T-cell (primary cell): ENCODE results near the gene CDHR1. TPM values are rescaled to one million over a fixed set of nuclear protein-coding genes. Genes with fewer than 3 reads are reported as not detected.
"Not testable (repeated sequence)": the region's sequence is repeated elsewhere in the genome, so short reads cannot be mapped to it uniquely, and the experiment has no call there.

Experiments
- ATAC-seq, 4 experiments: fragments of 200-7000 bp in 3 of 4; fragments of 150-1000 bp in 1 of 4; cut with Tn5 transposase; replicated peaks in 1 of 4; 1 replicate in 3 of 4; 2 replicates in 1 of 4; pipeline ENCODE4 v1.10.0; 2021; ENCODE audit warnings: moderate library complexity in 3 of 4, mild to moderate bottlenecking in 2 of 4, moderate number of reproducible peaks in 1 of 4
- CTCF ChIA-PET, 2 donors: fragments of 300-600 bp; sonication (Branson Sonifier 250); formaldehyde crosslinking; loops; one replicate each; lab custom pipeline; 2022; ENCODE audit warnings: antibody characterized with exemption in 2 of 2; lab: Charles Lee
- POLR2A ChIA-PET, 2 donors: fragments of 300-600 bp; sonication (Branson Sonifier 250); formaldehyde crosslinking; loops; one replicate each; lab custom pipeline; 2022; ENCODE audit warnings: antibody characterized with exemption in 2 of 2; lab: Charles Lee
- DNase-seq, 35 experiments: peaks; one replicate each; pipeline versions ENCODE4 v3.0.0 to v3.0.0-alpha.2; 2013 to 2023
- H3K27ac ChIP-seq: one replicate; pipeline ENCODE4 v1.5.1; 2013; ENCODE audit warnings: low read length
- H3K27me3 ChIP-seq, 2 experiments: replicated peaks in 1 of 2; 1 replicate in 1 of 2; 2 replicates in 1 of 2; pipeline versions ENCODE4 v1.6.1 to v1.7.0; 2013; ENCODE audit warnings: low read length in 1 of 2, mixed read lengths in 1 of 2; ENCODE audit not compliant: control insufficient read depth in 2 of 2, insufficient read depth in 2 of 2; ENCODE audit errors: extremely low read depth in 1 of 2
- H3K36me3 ChIP-seq, 2 donors: 1 replicate in 1 of 2; 2 replicates in 1 of 2; pipeline versions ENCODE4 v1.6.1 to v1.7.0; 2013; ENCODE audit warnings: low read length in 1 of 2; ENCODE audit not compliant: control insufficient read depth in 2 of 2, insufficient read depth in 1 of 2; ENCODE audit errors: extremely low read depth in 1 of 2
- H3K4me1 ChIP-seq, 2 experiments: 1 replicate in 1 of 2; 2 replicates in 1 of 2; pipeline versions ENCODE4 v1.6.1 to v1.7.0; 2013; ENCODE audit warnings: low read length in 2 of 2, mixed read lengths in 1 of 2; ENCODE audit not compliant: insufficient read depth in 2 of 2, control insufficient read depth in 1 of 2; ENCODE audit errors: extremely low read depth in 1 of 2
- H3K4me3 ChIP-seq, 2 donors: 1 replicate in 1 of 2; 2 replicates in 1 of 2; pipeline versions ENCODE4 v1.5.1 to v1.7.0; 2013; ENCODE audit warnings: mild to moderate bottlenecking in 2 of 2, low read length in 1 of 2, moderate library complexity in 1 of 2; ENCODE audit not compliant: control insufficient read depth in 1 of 2; ENCODE audit errors: extremely low read depth in 1 of 2
- H3K9me3 ChIP-seq: 2 replicates; pipeline ENCODE4 v1.7.0; 2013
- H3K27ac Mint-ChIP-seq, 2 donors: one replicate each; pipeline ENCODE4 v1.8.0; 2020 to 2021; ENCODE audit warnings: mild to moderate bottlenecking in 2 of 2, mixed read lengths in 2 of 2
- H3K27me3 Mint-ChIP-seq, 2 donors: one replicate each; pipeline ENCODE4 v1.8.0; 2021 to 2022; ENCODE audit warnings: mixed read lengths in 2 of 2
- H3K36me3 Mint-ChIP-seq: one replicate; pipeline ENCODE4 v1.8.0; 2021; ENCODE audit warnings: mixed read lengths
- H3K4me1 Mint-ChIP-seq, 3 donors: one replicate each; pipeline ENCODE4 v1.8.0; 2020 to 2022; ENCODE audit warnings: mixed read lengths in 3 of 3, mild to moderate bottlenecking in 1 of 3
- H3K4me3 Mint-ChIP-seq, 3 donors: one replicate each; pipeline ENCODE4 v1.8.0; 2020 to 2022; ENCODE audit warnings: mild to moderate bottlenecking in 3 of 3, mixed read lengths in 3 of 3, moderate library complexity in 3 of 3
- H3K9me3 Mint-ChIP-seq, 3 donors: one replicate each; pipeline ENCODE4 v1.8.0; 2020 to 2022; ENCODE audit warnings: mixed read lengths in 3 of 3
- WGBS: methylation state at CpG from one replicate; pipeline ENCODE4 v1.1.5; 2013; ENCODE audit warnings: missing lambda C conversion rate; ENCODE audit not compliant: insufficient coverage; 5-methylcytosine and 5-hydroxymethylcytosine counted together
- total RNA-seq, 35 experiments: library from RNA in 6 of 35; stranded (reverse) in 6 of 35; fragments of 120-200 nt in 1 of 35; gene quantifications; one replicate each; pipeline versions ENCODE4 v1.2.1 to v1.2.4 and lab custom pipeline; 2013 to 2026

Gene CDHR1
- total RNA-seq, 5 donors from 2014 or later (not counting 1 experiment from before 2014, with no cell fraction given) = 0.41 to 2.1 (median 1.1) TPM

GRCh38 chr10:84171700-84172466, 22.5 kb upstream of the CDHR1 start:
- H3K27ac ChIP-seq, DNase-seq: not testable (repeated sequence)
- 90% methylated on average over 14 of the region's 21 CpGs for WGBS

GRCh38 chr10:84172467-84173356, 21.6 kb upstream of the CDHR1 start:
- no peak for ATAC-seq
- Mint-ChIP-seq H3K4me1 (peaks cover 0 to 10% (median 7%) of the 10 kb centered on the region in 3 donors), H3K9me3 (no peaks in the 10 kb centered on the region), H3K4me3 (no peak overlapping the region), H3K27ac (no peak overlapping the region), H3K36me3 (no peaks in the 10 kb centered on the region), H3K27me3 (no peaks in the 10 kb centered on the region)
- H3K36me3 ChIP-seq = no peaks in the 10 kb centered on the region
- H3K4me3 ChIP-seq = no peak overlapping the region
- peaks cover 23 to 27% of the 10 kb centered on the region in 2 experiments for H3K4me1 ChIP-seq
- DNase-seq = peak in 2 of 35 experiments; percentile 3 to 12
- 86% methylated on average over 8 of the region's 9 CpGs for WGBS
- no peaks in the 10 kb centered on the region for H3K9me3 ChIP-seq
- CTCF ChIA-PET = no interaction called here
- no peaks in the 10 kb centered on the region for H3K27me3 ChIP-seq
- POLR2A ChIA-PET = no interaction called here
- no peak overlapping the region for H3K27ac ChIP-seq

More at GRCh38 chr10:84171700-84172466, 22.5 kb upstream of the CDHR1 start:
- POLR2A ChIA-PET, H3K9me3 Mint-ChIP-seq, H3K36me3 Mint-ChIP-seq, H3K4me3 ChIP-seq, H3K9me3 ChIP-seq, H3K4me1 Mint-ChIP-seq, H3K4me3 Mint-ChIP-seq, CTCF ChIA-PET, H3K27me3 Mint-ChIP-seq, H3K27me3 ChIP-seq, H3K27ac Mint-ChIP-seq, ATAC-seq, H3K36me3 ChIP-seq: not testable (repeated sequence)
- H3K4me1 ChIP-seq = peaks cover 16 to 19% of the 10 kb centered on the region in 2 experiments

DNA sequence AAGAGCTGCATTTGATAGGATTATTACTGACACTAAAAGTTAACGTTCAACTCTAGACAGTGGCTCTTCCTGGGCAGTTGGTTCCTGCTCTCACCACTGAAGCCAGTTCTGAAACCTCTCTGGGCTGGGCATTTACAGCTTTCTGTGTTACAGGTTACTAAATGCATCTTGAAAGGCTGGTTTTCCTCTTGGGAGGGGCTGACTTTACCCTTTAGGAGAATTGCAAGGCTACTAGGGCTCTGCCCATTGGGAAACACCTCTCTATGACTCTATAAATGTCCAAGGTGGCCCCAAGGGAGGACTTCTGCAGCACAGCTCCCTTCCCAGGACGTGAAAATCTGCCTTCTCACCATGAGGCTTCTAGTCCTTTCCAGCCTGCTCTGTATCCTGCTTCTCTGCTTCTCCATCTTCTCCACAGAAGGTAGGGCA, 20.8 kb upstream of the CDHR1 start, which contains the start of gene GPR15LG:
Gene GPR15LG, plus strand, starts transcription at position 301 of the 429 bp plus-strand sequence. Its CDS starts 51 bp downstream, at position 352.
- Histone ChIP-seq H3K9me3 (no peaks in the 10 kb centered on the region), H3K27ac (no peak within 1 kb of the TSS), H3K4me1 (peaks cover 31 to 35% of the 10 kb centered on the region in 2 experiments), H3K36me3 (no peaks in the 10 kb centered on the region), H3K4me3 (no peak within 1 kb of the TSS), H3K27me3 (no peaks in the 10 kb centered on the region)
- Mint-ChIP-seq H3K4me3 (no peak within 1 kb of the TSS), H3K9me3 (no peaks in the 10 kb centered on the region), H3K4me1 (peaks cover 0 to 10% (median 7%) of the 10 kb centered on the region in 3 donors), H3K27ac (no peak within 1 kb of the TSS), H3K36me3 (no peaks in the 10 kb centered on the region), H3K27me3 (no peaks in the 10 kb centered on the region)
- ChIA-PET CTCF (no interaction called here), POLR2A (no interaction called here)
- ATAC-seq (no peak), DNase-seq (peak in 1 of 35 experiments; percentile 17)
- WGBS = 90% methylated on average over 2 of the region's 2 CpGs

- H3K4me1 ChIP-seq = peaks cover 34 to 43% of the 10 kb centered on the region in 2 experiments
- no peaks in the 10 kb centered on the region for H3K27me3 Mint-ChIP-seq
Observed at GRCh38 chr10:84175436-84175835, 18.9 kb upstream of the CDHR1 start.

GRCh38 chr10:84176351-84176750, 18.0 kb upstream of the CDHR1 start:
- H3K4me1 Mint-ChIP-seq = peaks cover 0 to 10% (median 7%) of the 10 kb centered on the region in 3 donors
- Histone ChIP-seq H3K4me3 (no peak overlapping the region), H3K27ac (peak overlapping the region; percentile 81), H3K9me3 (no peaks in the 10 kb centered on the region), H3K36me3 (no peaks in the 10 kb centered on the region), H3K4me1 (peaks cover 34 to 43% of the 10 kb centered on the region in 2 experiments), H3K27me3 (no peaks in the 10 kb centered on the region)
- ChIA-PET POLR2A (no interaction called here), CTCF (no interaction called here)
- peak overlapping the region in 1 of 2 donors; percentile 81 for H3K27ac Mint-ChIP-seq
- WGBS = 100% methylated on average over 3 of the region's 4 CpGs
- peak overlapping the region in 1 of 3 donors; percentile 65 for H3K4me3 Mint-ChIP-seq
- no peaks in the 10 kb centered on the region for H3K36me3 Mint-ChIP-seq
- H3K27me3 Mint-ChIP-seq = no peaks in the 10 kb centered on the region
- DNase-seq = peak in 1 of 35 experiments; percentile 21
- ATAC-seq = no peak
- no peaks in the 10 kb centered on the region for H3K9me3 Mint-ChIP-seq

More at GRCh38 chr10:84175436-84175835, 18.9 kb upstream of the CDHR1 start:
- Histone ChIP-seq H3K36me3 (no peaks in the 10 kb centered on the region), H3K9me3 (no peaks in the 10 kb centered on the region), H3K27me3 (no peaks in the 10 kb centered on the region), H3K4me3 (no peak overlapping the region), H3K27ac (no peak overlapping the region)
- DNase-seq (no peak), ATAC-seq (no peak)
- no peak overlapping the region for H3K4me3 Mint-ChIP-seq
- POLR2A ChIA-PET = no interaction called here
- no peak overlapping the region for H3K27ac Mint-ChIP-seq
- H3K9me3 Mint-ChIP-seq = no peaks in the 10 kb centered on the region
- H3K36me3 Mint-ChIP-seq = no peaks in the 10 kb centered on the region
- WGBS = 93% methylated on average over 6 of the region's 6 CpGs
- CTCF ChIA-PET = no interaction called here
- H3K4me1 Mint-ChIP-seq = peaks cover 0 to 10% (median 7%) of the 10 kb centered on the region in 3 donors
